Body of pancreas (tissue), 4 donors: ENCODE data around the gene CACNA1C. TPM values are rescaled to one million over a fixed set of nuclear protein-coding genes. Genes with fewer than 3 reads are reported as not detected.

Experiments used
- ATAC-seq: fragments of 150-250 bp; one replicate; pipeline ENCODE4 v1.9.1; 2016
- DNase-seq, 4 donors: peaks; one replicate each; pipeline ENCODE4 v3.0.0-alpha.2; 2019
- H3K27ac ChIP-seq, 4 donors: fragments of 200-600 bp; sonication (generic); 1 replicate in 3 of 4; 2 replicates in 1 of 4; pipeline versions ENCODE4 v1.5.1 to v1.6.1; 2016 to 2019; ENCODE audit warnings: mild to moderate bottlenecking in 1 of 4, mixed read lengths in 1 of 4, moderate library complexity in 1 of 4
- H3K27me3 ChIP-seq, 2 donors: fragments of 200-600 bp; sonication (generic); one replicate each; pipeline ENCODE4 v1.6.0; 2016; ENCODE audit warnings: mild to moderate bottlenecking in 1 of 2
- H3K36me3 ChIP-seq, 2 donors: fragments of 200-600 bp; sonication (generic); replicated peaks in 1 of 2; 2 replicates each; pipeline ENCODE4 v1.5.1; 2016; ENCODE audit warnings: low read depth in 2 of 2; ENCODE audit not compliant: insufficient read depth in 1 of 2
- H3K4me1 ChIP-seq: fragments of 200-600 bp; sonication (generic); one replicate; pipeline ENCODE4 v1.6.0; 2016
- H3K4me3 ChIP-seq, 2 donors: fragments of 200-600 bp; sonication (generic); 1 replicate in 1 of 2; 2 replicates in 1 of 2; pipeline ENCODE4 v1.5.1; 2016 to 2019
- H3K9me3 ChIP-seq, 3 donors: fragments of 200-600 bp; sonication (generic); 1 replicate in 2 of 3; 2 replicates in 1 of 3; pipeline ENCODE4 v1.5.1; 2016
- CTCF ChIP-seq, 7 experiments: fragments of 450-650 bp in 4 of 7; fragments of 200-600 bp in 3 of 7; sonication (generic) in 3 of 7; IDR thresholded peaks; one replicate each; pipeline ENCODE4 v1.5.1; 2016 to 2019; ENCODE audit warnings: antibody characterized with exemption in 7 of 7
- POLR2A ChIP-seq, 3 donors: fragments of 450-650 bp; IDR thresholded peaks; one replicate each; pipeline ENCODE4 v1.6.1; 2016; ENCODE audit warnings: antibody characterized with exemption in 3 of 3, mild to moderate bottlenecking in 2 of 3
- WGBS, 2 donors: methylation state at CpG; one replicate each; pipeline ENCODE4 v1.1.5; 2017; 5-methylcytosine and 5-hydroxymethylcytosine counted together
- intact Hi-C: fragments of 100-400 bp; cut with DNase I; formaldehyde crosslinking; loops from one replicate; pipeline ENCODE4 v1.15.1; 2023
- total RNA-seq, 2 donors: library from RNA; depleted of rRNA; stranded (reverse); fragments of >200 nt; gene quantifications; one replicate each; pipeline ENCODE4 v1.1.0, GENCODE V29; 2016

Gene CACNA1C
- total RNA-seq, 2 donors from 2014 or later, result 2.3 to 4.4 TPM

GRCh38 chr12:2690348-2691005 lies 637.7 kb downstream of the CACNA1C start:
- intact Hi-C loops, result no loop called here
- no peak for ATAC-seq
- no peak overlapping the region for H3K27ac ChIP-seq
- TF ChIP-seq POLR2A (IDR thresholded peaks at IDR 0.05) (no peak), CTCF (IDR thresholded peaks at IDR 0.05) (no peak)
- peak overlapping the region in 1 of 2 donors; percentile 21 for H3K4me3 ChIP-seq
- 64 to 67% methylated on average over 14 of the region's 14 CpGs for WGBS, 2 donors
- peaks cover 15% of the 10 kb centered on the region for H3K4me1 ChIP-seq
- H3K36me3 ChIP-seq, result no peaks in the 10 kb centered on the region
- no peak for DNase-seq
- H3K27me3 ChIP-seq, result no peaks in the 10 kb centered on the region
- no peaks in the 10 kb centered on the region for H3K9me3 ChIP-seq

- TF ChIP-seq POLR2A (IDR thresholded peaks at IDR 0.05) (no peak), CTCF (IDR thresholded peaks at IDR 0.05) (no peak)
- peak; percentile 24 for ATAC-seq
- no peaks in the 10 kb centered on the region for H3K36me3 ChIP-seq
- no peaks in the 10 kb centered on the region for H3K9me3 ChIP-seq
- no peaks in the 10 kb centered on the region for H3K27me3 ChIP-seq
- no peak overlapping the region for H3K27ac ChIP-seq
- DNase-seq, result peak in 2 of 4 donors; percentile 25 to 41
- H3K4me3 ChIP-seq, result peak overlapping the region in 1 of 2 donors; percentile 21
- H3K4me1 ChIP-seq, result peaks cover 15% of the 10 kb centered on the region
- intact Hi-C loops, result no loop called here
- 7% methylated on average over 28 of the region's 28 CpGs; no CpG with 5 or more reads in 1 of the 2 donors for WGBS, 2 donors
Measured at GRCh38 chr12:2691006-2691344, 638.2 kb downstream of the CACNA1C start.

- Histone ChIP-seq H3K4me3 (peak overlapping the region in 1 of 2 donors; percentile 21), H3K4me1 (peaks cover 15% of the 10 kb centered on the region), H3K36me3 (no peaks in the 10 kb centered on the region), H3K27me3 (no peaks in the 10 kb centered on the region), H3K9me3 (no peaks in the 10 kb centered on the region), H3K27ac (no peak overlapping the region)
- ATAC-seq, result peak; percentile 49
- intact Hi-C loops, result no loop called here
- DNase-seq, result peak in 1 of 4 donors; percentile 29
- WGBS, 2 donors, result 7 to 10% methylated on average over 5 to 62 of the region's 62 CpGs
- TF ChIP-seq CTCF (IDR thresholded peaks at IDR 0.05) (no peak), POLR2A (IDR thresholded peaks at IDR 0.05) (peak in 2 of 3 donors; percentile 27 to 28)
Measured at GRCh38 chr12:2691345-2692071, 638.7 kb downstream of the CACNA1C start.

GRCh38 chr12:2692080-2692479 lies 639.3 kb downstream of the CACNA1C start:
- Histone ChIP-seq H3K27me3 (no peaks in the 10 kb centered on the region), H3K36me3 (no peaks in the 10 kb centered on the region), H3K9me3 (no peaks in the 10 kb centered on the region), H3K4me3 (peak overlapping the region in 1 of 2 donors; percentile 21), H3K4me1 (peaks cover 15% of the 10 kb centered on the region), H3K27ac (no peak overlapping the region)
- DNase-seq, result no peak
- intact Hi-C loops, result no loop called here
- TF ChIP-seq POLR2A (IDR thresholded peaks at IDR 0.05), result no peak
- no peak for TF ChIP-seq CTCF (IDR thresholded peaks at IDR 0.05)
- no peak for ATAC-seq
- 43 to 61% methylated on average over 13 of the region's 13 CpGs for WGBS, 2 donors
